Measurements from ENCODE around the gene OR8B4. TPM values are rescaled to one million over a fixed set of nuclear protein-coding genes. Genes with fewer than 3 reads are reported as not detected.
"Not testable (repeated sequence)": the region's sequence is repeated elsewhere in the genome, so short reads cannot be mapped to it uniquely, and the experiment has no call there.

The OR8B4 gene
- total RNA-seq, 2 experiments from 2014 or later, result not detected

GRCh38 chr11:124402326-124402922 is 22.2 kb downstream of the OR8B4 start:
- POLR2A ChIA-PET, result no interaction called here
- no peak overlapping the region for H3K4me3 Mint-ChIP-seq
- H3K4me1 Mint-ChIP-seq (ENCODE audit: low read depth), result peaks cover 2% of the 10 kb centered on the region
- no peak overlapping the region for H3K27ac Mint-ChIP-seq
- CTCF ChIA-PET, result interaction anchor here (1.0 to 3.6 kb wide), 12 partner anchors 10 to 332 kb away, joined by 3 to 23 read pairs (median 5); partner anchors contain the start of gene VWA5A
- no peaks in the 10 kb centered on the region for H3K9me3 Mint-ChIP-seq (ENCODE audit: insufficient read depth)
- H3K27me3 Mint-ChIP-seq (ENCODE audit: low read depth), result peaks cover 1% of the 10 kb centered on the region
- DNase-seq, result peak; percentile 68
- peak; percentile 81 for ATAC-seq
- no peaks in the 10 kb centered on the region for H3K36me3 Mint-ChIP-seq (ENCODE audit: low read depth)

GRCh38 chr11:124398924-124399323 is 25.7 kb downstream of the OR8B4 start, which contains the start of gene OR8B3:
Gene OR8B3 (minus strand): TSS chr11:124399024. CDS start chr11:124397351, 1,673 bp downstream.
- Mint-ChIP-seq H3K9me3 (ENCODE audit: insufficient read depth) (no peaks in the 10 kb centered on the region), H3K27ac (no peak within 1 kb of the TSS), H3K4me1 (ENCODE audit: low read depth) (peaks cover 2% of the 10 kb centered on the region), H3K27me3 (ENCODE audit: low read depth) (peaks cover 3% of the 10 kb centered on the region), H3K4me3 (no peak within 1 kb of the TSS), H3K36me3 (ENCODE audit: low read depth) (no peaks in the 10 kb centered on the region)
- no peak for DNase-seq
- CTCF ChIA-PET, result no interaction called here
- ATAC-seq, result no peak
- POLR2A ChIA-PET, result no interaction called here

GRCh38 chr11:124396847-124397246 is 27.8 kb downstream of the OR8B4 start:
- H3K4me1 Mint-ChIP-seq (ENCODE audit: low read depth); H3K9me3 Mint-ChIP-seq (ENCODE audit: insufficient read depth); CTCF ChIA-PET; POLR2A ChIA-PET; H3K27me3 Mint-ChIP-seq (ENCODE audit: low read depth); H3K4me3 Mint-ChIP-seq; ATAC-seq; H3K36me3 Mint-ChIP-seq (ENCODE audit: low read depth); DNase-seq; H3K27ac Mint-ChIP-seq: not testable (repeated sequence)

- ATAC-seq (no peak), DNase-seq (no peak)
- CTCF ChIA-PET, result no interaction called here
- Mint-ChIP-seq H3K27me3 (ENCODE audit: low read depth) (peaks cover 3% of the 10 kb centered on the region), H3K9me3 (ENCODE audit: insufficient read depth) (no peaks in the 10 kb centered on the region), H3K4me1 (ENCODE audit: low read depth) (no peaks in the 10 kb centered on the region), H3K36me3 (ENCODE audit: low read depth) (no peaks in the 10 kb centered on the region), H3K4me3 (no peak overlapping the region), H3K27ac (no peak overlapping the region)
- POLR2A ChIA-PET, result no interaction called here
Observed at GRCh38 chr11:124394408-124394807, 30.3 kb downstream of the OR8B4 start.

- no peak within 1 kb of the TSS for H3K4me3 Mint-ChIP-seq
- H3K27ac Mint-ChIP-seq, result no peak within 1 kb of the TSS
- DNase-seq (no peak), ATAC-seq (no peak)
- POLR2A ChIA-PET, result no interaction called here
- H3K4me1 Mint-ChIP-seq (ENCODE audit: low read depth), result no peaks in the 10 kb centered on the region
- CTCF ChIA-PET, result no interaction called here
- H3K27me3 Mint-ChIP-seq (ENCODE audit: low read depth), result no peaks in the 10 kb centered on the region
- no peaks in the 10 kb centered on the region for H3K36me3 Mint-ChIP-seq (ENCODE audit: low read depth)
- no peaks in the 10 kb centered on the region for H3K9me3 Mint-ChIP-seq (ENCODE audit: insufficient read depth)
Observed at GRCh38 chr11:124384399-124384798, 40.3 kb downstream of the OR8B4 start, which contains the start of gene OR8B2. Gene OR8B2 (minus strand): TSS chr11:124384499. CDS start chr11:124383343, 1,156 bp downstream.

GRCh38 chr11:124382857-124383256 is 41.8 kb downstream of the OR8B4 start:
- H3K9me3 Mint-ChIP-seq (ENCODE audit: insufficient read depth); H3K36me3 Mint-ChIP-seq (ENCODE audit: low read depth); H3K4me3 Mint-ChIP-seq; CTCF ChIA-PET; H3K4me1 Mint-ChIP-seq (ENCODE audit: low read depth); ATAC-seq; H3K27me3 Mint-ChIP-seq (ENCODE audit: low read depth); DNase-seq; H3K27ac Mint-ChIP-seq; POLR2A ChIA-PET: not testable (repeated sequence)

GRCh38 chr11:124380585-124380984 is 44.1 kb downstream of the OR8B4 start:
- ATAC-seq, result no peak
- CTCF ChIA-PET, result no interaction called here
- POLR2A ChIA-PET, result no interaction called here
- no peaks in the 10 kb centered on the region for H3K9me3 Mint-ChIP-seq (ENCODE audit: insufficient read depth)
- no peak overlapping the region for H3K27ac Mint-ChIP-seq
- no peak for DNase-seq
- H3K27me3 Mint-ChIP-seq (ENCODE audit: low read depth), result no peaks in the 10 kb centered on the region
- H3K4me3 Mint-ChIP-seq, result no peak overlapping the region
- H3K36me3 Mint-ChIP-seq (ENCODE audit: low read depth), result no peaks in the 10 kb centered on the region
- no peaks in the 10 kb centered on the region for H3K4me1 Mint-ChIP-seq (ENCODE audit: low read depth)

GRCh38 chr11:124376280-124376679 is 48.4 kb downstream of the OR8B4 start:
- Mint-ChIP-seq H3K27ac (no peak overlapping the region), H3K36me3 (ENCODE audit: low read depth) (no peaks in the 10 kb centered on the region), H3K9me3 (ENCODE audit: insufficient read depth) (no peaks in the 10 kb centered on the region), H3K4me3 (no peak overlapping the region), H3K4me1 (ENCODE audit: low read depth) (no peaks in the 10 kb centered on the region), H3K27me3 (ENCODE audit: low read depth) (no peaks in the 10 kb centered on the region)
- ATAC-seq (no peak), DNase-seq (no peak)
- CTCF ChIA-PET, result no interaction called here
- POLR2A ChIA-PET, result no interaction called here

Other genes with a start within 250 kb of the OR8B4 start
- not detected for gene OR10D3, start 241.5 kb downstream of the OR8B4 start, total RNA-seq
- gene OR8G1, start 183.8 kb downstream of the OR8B4 start, total RNA-seq, result not detected
- gene OR8G5, start 168.5 kb downstream of the OR8B4 start, total RNA-seq, result not detected
- gene OR8D1, start 110.9 kb downstream of the OR8B4 start, total RNA-seq, result not detected
- gene OR8D2, start 104.7 kb downstream of the OR8B4 start, total RNA-seq, result not detected
- not detected for gene OR8B2, start 40.4 kb downstream of the OR8B4 start, total RNA-seq
- gene OR8B3, start 25.8 kb downstream of the OR8B4 start, total RNA-seq, result not detected
- not detected for gene OR8B8, start 20.8 kb upstream of the OR8B4 start, total RNA-seq
- gene OR8B12, start 118.8 kb upstream of the OR8B4 start, total RNA-seq, result not detected
- gene OR8A1, start 145.1 kb upstream of the OR8B4 start, total RNA-seq, result not detected
- not detected for gene PANX3, start 186.6 kb upstream of the OR8B4 start, total RNA-seq
- 10 to 100 TPM; 36.2 to 41.3 TPM for gene TBRG1, start 198.0 kb upstream of the OR8B4 start, total RNA-seq
- gene SIAE, start 248.9 kb upstream of the OR8B4 start, total RNA-seq, result 1 to 10 TPM; 4.8 to 5.7 TPM
- 1 to 10 TPM; 2.6 TPM for gene SPA17, start 249.0 kb upstream of the OR8B4 start, total RNA-seq